Stimulated activated naive B cell treated with anti-CD40 and anti-IgM and Interleukin-4, amounts not matched to agents 10 μg/mL and 1 μg/mL and 100 μg/mL, for 72 hours (primary cell): Measurements from ENCODE around the gene NCKIPSD.

Source experiments
- ATAC-seq, 2 donors: fragments of 150-1000 bp; cut with Tn5 transposase; replicated peaks; 2 replicates each; pipeline ENCODE4 v1.10.0; 2021; ENCODE audit warnings: moderate library complexity in 1 of 2
- DNase-seq: peaks from one replicate; pipeline ENCODE4 v3.0.0; 2021
- H3K27ac Mint-ChIP-seq: one replicate; pipeline ENCODE4 v1.8.0; 2022; ENCODE audit warnings: mild to moderate bottlenecking, mixed read lengths
- H3K27me3 Mint-ChIP-seq, 2 donors: one replicate each; pipeline ENCODE4 v1.8.0; 2022; ENCODE audit warnings: mixed read lengths in 2 of 2
- H3K36me3 Mint-ChIP-seq, 2 donors: one replicate each; pipeline ENCODE4 v1.8.0; 2022; ENCODE audit warnings: mixed read lengths in 2 of 2, mild to moderate bottlenecking in 1 of 2
- H3K4me1 Mint-ChIP-seq, 2 donors: one replicate each; pipeline ENCODE4 v1.8.0; 2022; ENCODE audit warnings: mixed read lengths in 2 of 2, mild to moderate bottlenecking in 1 of 2
- H3K4me3 Mint-ChIP-seq, 2 donors: one replicate each; pipeline ENCODE4 v1.8.0; 2022; ENCODE audit warnings: mild to moderate bottlenecking in 2 of 2, mixed read lengths in 2 of 2, moderate library complexity in 1 of 2
- H3K9me3 Mint-ChIP-seq, 2 donors: one replicate each; pipeline ENCODE4 v1.8.0; 2022; ENCODE audit warnings: mixed read lengths in 2 of 2, mild to moderate bottlenecking in 1 of 2

Gene NCKIPSD

GRCh38 chr3:48689384-48689783, 3.7 kb upstream of the NCKIPSD start:
- no peak overlapping the region for H3K4me3 Mint-ChIP-seq

GRCh38 chr3:48688737-48689075, 3.0 kb upstream of the NCKIPSD start:
- no peak overlapping the region for H3K27ac Mint-ChIP-seq
- no peak for ATAC-seq
- H3K9me3 Mint-ChIP-seq, result no peaks in the 10 kb centered on the region
- H3K36me3 Mint-ChIP-seq, result peaks cover 24 to 35% of the 10 kb centered on the region in 2 donors
- no peak for DNase-seq
- peaks cover 16 to 26% of the 10 kb centered on the region in 2 donors for H3K4me1 Mint-ChIP-seq
- H3K4me3 Mint-ChIP-seq, result no peak overlapping the region
- no peaks in the 10 kb centered on the region for H3K27me3 Mint-ChIP-seq

More at GRCh38 chr3:48689384-48689783, 3.7 kb upstream of the NCKIPSD start:
- no peak for ATAC-seq
- Mint-ChIP-seq H3K36me3 (peaks cover 24 to 35% of the 10 kb centered on the region in 2 donors), H3K9me3 (no peaks in the 10 kb centered on the region), H3K27me3 (no peaks in the 10 kb centered on the region), H3K27ac (no peak overlapping the region), H3K4me1 (peaks cover 12 to 20% of the 10 kb centered on the region in 2 donors)
- no peak for DNase-seq

- H3K27me3 Mint-ChIP-seq, result no peaks in the 10 kb centered on the region
- no peak overlapping the region for H3K27ac Mint-ChIP-seq
- peaks cover 17 to 31% of the 10 kb centered on the region in 2 donors for H3K4me1 Mint-ChIP-seq
- no peaks in the 10 kb centered on the region for H3K9me3 Mint-ChIP-seq
- DNase-seq (no peak), ATAC-seq (no peak)
- H3K36me3 Mint-ChIP-seq, result peaks cover 24 to 35% of the 10 kb centered on the region in 2 donors
- no peak overlapping the region for H3K4me3 Mint-ChIP-seq
These were observed 2.5 kb upstream of the NCKIPSD start for GRCh38 chr3:48688032-48688736.

- H3K27ac Mint-ChIP-seq, result no peak overlapping the region
These were observed 1.5 kb upstream of the NCKIPSD start for GRCh38 chr3:48687220-48687678.

GRCh38 chr3:48686538-48687219, 964 bp upstream of the NCKIPSD start:
- H3K4me3 Mint-ChIP-seq, result peak overlapping the region; percentile 89 to 91
- H3K36me3 Mint-ChIP-seq, result peaks cover 29 to 40% of the 10 kb centered on the region in 2 donors
- H3K27ac Mint-ChIP-seq, result peak overlapping the region; percentile 75
- DNase-seq (no peak), ATAC-seq (no peak)
- no peaks in the 10 kb centered on the region for H3K27me3 Mint-ChIP-seq
- H3K9me3 Mint-ChIP-seq, result no peaks in the 10 kb centered on the region
- H3K4me1 Mint-ChIP-seq, result peaks cover 17 to 42% of the 10 kb centered on the region in 2 donors

More at GRCh38 chr3:48687220-48687678, 1.5 kb upstream of the NCKIPSD start:
- Mint-ChIP-seq H3K27me3 (no peaks in the 10 kb centered on the region), H3K4me3 (no peak overlapping the region), H3K36me3 (peaks cover 27 to 34% of the 10 kb centered on the region in 2 donors), H3K9me3 (no peaks in the 10 kb centered on the region), H3K4me1 (peaks cover 17 to 37% of the 10 kb centered on the region in 2 donors)
- ATAC-seq (no peak), DNase-seq (no peak)

GRCh38 chr3:48685293-48685602, 467 bp downstream of the NCKIPSD start:
- no peaks in the 10 kb centered on the region for H3K27me3 Mint-ChIP-seq
- H3K4me1 Mint-ChIP-seq, result peaks cover 22 to 52% of the 10 kb centered on the region in 2 donors
- ATAC-seq (no peak), DNase-seq (no peak)
- H3K4me3 Mint-ChIP-seq, result peak overlapping the region; percentile 89 to 91
- H3K27ac Mint-ChIP-seq, result peak overlapping the region; percentile 88
- peaks cover 30 to 46% of the 10 kb centered on the region in 2 donors for H3K36me3 Mint-ChIP-seq
- no peaks in the 10 kb centered on the region for H3K9me3 Mint-ChIP-seq

GRCh38 chr3:48684480-48685143, 1.1 kb downstream of the NCKIPSD start:
- DNase-seq (no peak), ATAC-seq (no peak)
- Mint-ChIP-seq H3K36me3 (peaks cover 32 to 48% of the 10 kb centered on the region in 2 donors), H3K27me3 (no peaks in the 10 kb centered on the region), H3K9me3 (no peaks in the 10 kb centered on the region), H3K27ac (peak overlapping the region; percentile 88), H3K4me3 (peak overlapping the region; percentile 89 to 91), H3K4me1 (peaks cover 27 to 58% of the 10 kb centered on the region in 2 donors)

GRCh38 chr3:48684054-48684349, 1.7 kb downstream of the NCKIPSD start:
- ATAC-seq (no peak), DNase-seq (no peak)
- H3K9me3 Mint-ChIP-seq, result no peaks in the 10 kb centered on the region
- H3K4me3 Mint-ChIP-seq, result peak overlapping the region in 1 of 2 donors; percentile 21
- peaks cover 32 to 53% of the 10 kb centered on the region in 2 donors for H3K36me3 Mint-ChIP-seq
- H3K27me3 Mint-ChIP-seq, result no peaks in the 10 kb centered on the region
- no peak overlapping the region for H3K27ac Mint-ChIP-seq
- peaks cover 30 to 62% of the 10 kb centered on the region in 2 donors for H3K4me1 Mint-ChIP-seq

GRCh38 chr3:48682786-48683185, 2.9 kb downstream of the NCKIPSD start:
- Mint-ChIP-seq H3K9me3 (no peaks in the 10 kb centered on the region), H3K36me3 (peaks cover 34 to 53% of the 10 kb centered on the region in 2 donors), H3K4me3 (no peak overlapping the region), H3K4me1 (peaks cover 31 to 62% of the 10 kb centered on the region in 2 donors), H3K27me3 (no peaks in the 10 kb centered on the region), H3K27ac (no peak overlapping the region)
- ATAC-seq, result no peak
- DNase-seq, result no peak

GRCh38 chr3:48681974-48682610, 3.6 kb downstream of the NCKIPSD start:
- DNase-seq (no peak), ATAC-seq (no peak)
- Mint-ChIP-seq H3K27me3 (no peaks in the 10 kb centered on the region), H3K27ac (peak overlapping the region; percentile 80), H3K4me1 (peaks cover 31 to 62% of the 10 kb centered on the region in 2 donors), H3K4me3 (no peak overlapping the region), H3K9me3 (no peaks in the 10 kb centered on the region), H3K36me3 (peaks cover 38 to 57% of the 10 kb centered on the region in 2 donors)

GRCh38 chr3:48681541-48681880, 4.2 kb downstream of the NCKIPSD start:
- no peaks in the 10 kb centered on the region for H3K9me3 Mint-ChIP-seq
- peaks cover 29 to 59% of the 10 kb centered on the region in 2 donors for H3K4me1 Mint-ChIP-seq
- no peaks in the 10 kb centered on the region for H3K27me3 Mint-ChIP-seq
- H3K36me3 Mint-ChIP-seq, result peaks cover 36 to 55% of the 10 kb centered on the region in 2 donors
- ATAC-seq (no peak), DNase-seq (no peak)
- H3K27ac Mint-ChIP-seq, result no peak overlapping the region
- H3K4me3 Mint-ChIP-seq, result no peak overlapping the region

GRCh38 chr3:48680811-48681540, 4.7 kb downstream of the NCKIPSD start:
- Mint-ChIP-seq H3K4me3 (no peak overlapping the region), H3K9me3 (no peaks in the 10 kb centered on the region), H3K4me1 (peaks cover 28 to 54% of the 10 kb centered on the region in 2 donors), H3K36me3 (peaks cover 36 to 60% of the 10 kb centered on the region in 2 donors), H3K27ac (no peak overlapping the region), H3K27me3 (no peaks in the 10 kb centered on the region)
- ATAC-seq, result no peak
- no peak for DNase-seq

- H3K4me3 Mint-ChIP-seq, result no peak overlapping the region
These were observed 6.0 kb downstream of the NCKIPSD start for GRCh38 chr3:48679411-48680391.

More at GRCh38 chr3:48679411-48680391, 6.0 kb downstream of the NCKIPSD start:
- Mint-ChIP-seq H3K4me1 (peaks cover 24 to 46% of the 10 kb centered on the region in 2 donors), H3K36me3 (peaks cover 38 to 66% of the 10 kb centered on the region in 2 donors), H3K27ac (no peak overlapping the region), H3K27me3 (no peaks in the 10 kb centered on the region), H3K9me3 (no peaks in the 10 kb centered on the region)
- ATAC-seq (peak; percentile 94), DNase-seq (no peak)
